Measurements from ENCODE around the gene RAET1E.
A peak's percentile ranks its signal among the peaks of the same experiment; 100 is the strongest.
"Not testable (repeated sequence)": the region's sequence is repeated elsewhere in the genome, so short reads cannot be mapped to it uniquely, and the experiment has no call there.

The RAET1E gene

GRCh38 chr6:149907317-149907716 is 9.4 kb upstream of the RAET1E start:
- FAIRE-seq, result no peak

GRCh38 chr6:149906405-149906804 is 8.5 kb upstream of the RAET1E start:
- no peak for FAIRE-seq

GRCh38 chr6:149905911-149906371 is 8.0 kb upstream of the RAET1E start:
- no peak for FAIRE-seq

GRCh38 chr6:149905371-149905910 is 7.5 kb upstream of the RAET1E start:
- no peak for FAIRE-seq

GRCh38 chr6:149904661-149905370 is 6.9 kb upstream of the RAET1E start:
- FAIRE-seq, result no peak

- no peak for FAIRE-seq
These were observed 6.2 kb upstream of the RAET1E start for GRCh38 chr6:149903938-149904611.

- no peak for FAIRE-seq
These were observed 3.7 kb upstream of the RAET1E start for GRCh38 chr6:149901444-149902140.

GRCh38 chr6:149900620-149901443 is 2.9 kb upstream of the RAET1E start:
- FAIRE-seq, result no peak

- FAIRE-seq, result no peak
These were observed 2.2 kb upstream of the RAET1E start for GRCh38 chr6:149899926-149900619.

- no peak for FAIRE-seq
These were observed 1.6 kb upstream of the RAET1E start for GRCh38 chr6:149899486-149899885.

GRCh38 chr6:149898966-149899365 is 1.1 kb upstream of the RAET1E start:
- no peak for FAIRE-seq

- peak; percentile 93 for FAIRE-seq
These were observed 757 bp downstream of the RAET1E start for GRCh38 chr6:149897015-149897697.

GRCh38 chr6:149896491-149896890 is 1.4 kb downstream of the RAET1E start:
- no peak for FAIRE-seq

- no peak for FAIRE-seq
These were observed 2.1 kb downstream of the RAET1E start for GRCh38 chr6:149895833-149896271.

- no peak for FAIRE-seq
These were observed 2.8 kb downstream of the RAET1E start for GRCh38 chr6:149895048-149895590.

GRCh38 chr6:149891864-149892263 is 6.0 kb downstream of the RAET1E start:
- not testable (repeated sequence) for FAIRE-seq

GRCh38 chr6:149891259-149891658 is 6.7 kb downstream of the RAET1E start:
- no peak for FAIRE-seq

- FAIRE-seq, result no peak
These were observed 7.3 kb downstream of the RAET1E start for GRCh38 chr6:149890629-149891045.

GRCh38 chr6:149889326-149889725 is 8.6 kb downstream of the RAET1E start:
- no peak for FAIRE-seq

- FAIRE-seq, result no peak
These were observed 9.3 kb downstream of the RAET1E start for GRCh38 chr6:149888659-149889058.

- FAIRE-seq, result no peak
These were observed 9.8 kb downstream of the RAET1E start for GRCh38 chr6:149888093-149888492.
